Endodermal cell (in vitro differentiated cells): Measurements from ENCODE around the gene POMT2. TPM values are rescaled to one million over a fixed set of nuclear protein-coding genes. Genes with fewer than 3 reads are reported as not detected.

Experiments used
- DNase-seq: peaks from one replicate; pipeline ENCODE4 v3.0.0-alpha.2; 2017
- H3K27ac ChIP-seq: 2 replicates; pipeline ENCODE4 v1.5.1; 2013; ENCODE audit warnings: mild to moderate bottlenecking, low read depth, low read length, moderate library complexity
- H3K27me3 ChIP-seq: 2 replicates; pipeline ENCODE4 v1.6.1; 2013; ENCODE audit warnings: mild to moderate bottlenecking, low read length, moderate library complexity; ENCODE audit not compliant: insufficient read depth, control insufficient read depth, poor library complexity, severe bottlenecking
- H3K36me3 ChIP-seq: 2 replicates; pipeline ENCODE4 v1.7.0; 2013; ENCODE audit warnings: mild to moderate bottlenecking, low read length, moderate library complexity; ENCODE audit not compliant: control insufficient read depth, insufficient read depth
- H3K4me1 ChIP-seq: one replicate; pipeline ENCODE4 v1.7.0; 2013; ENCODE audit warnings: low read length; ENCODE audit not compliant: control insufficient read depth, insufficient read depth
- H3K4me3 ChIP-seq: 2 replicates; pipeline ENCODE4 v1.5.1; 2013; ENCODE audit warnings: mild to moderate bottlenecking, low read length, moderate library complexity
- H3K9ac ChIP-seq: 2 replicates; pipeline ENCODE4 v1.6.1; 2013; ENCODE audit warnings: mild to moderate bottlenecking, low read length, moderate library complexity; ENCODE audit not compliant: poor library complexity, severe bottlenecking; ENCODE audit errors: extremely low read depth
- H3K9me3 ChIP-seq: 2 replicates; pipeline ENCODE4 v1.6.1; 2013; ENCODE audit warnings: mild to moderate bottlenecking, low read length, moderate library complexity; ENCODE audit not compliant: control insufficient read depth
- H3K27ac Mint-ChIP-seq: 2 replicates; pipeline ENCODE4 v1.8.0; 2020; ENCODE audit warnings: mixed read lengths
- H3K27me3 Mint-ChIP-seq: 2 replicates; pipeline ENCODE4 v1.8.0; 2021; ENCODE audit warnings: mild to moderate bottlenecking, mixed read lengths; ENCODE audit not compliant: insufficient read depth
- H3K36me3 Mint-ChIP-seq: 2 replicates; pipeline ENCODE4 v1.8.0; 2020; ENCODE audit warnings: low read depth, mixed read lengths
- H3K4me1 Mint-ChIP-seq: 2 replicates; pipeline ENCODE4 v1.8.0; 2020; ENCODE audit warnings: mixed read lengths
- H3K4me3 Mint-ChIP-seq: 2 replicates; pipeline ENCODE4 v1.8.0; 2020; ENCODE audit warnings: mild to moderate bottlenecking, moderate library complexity, mixed read lengths
- H3K9me3 Mint-ChIP-seq: 2 replicates; pipeline ENCODE4 v1.8.0; 2020; ENCODE audit warnings: mild to moderate bottlenecking, mixed read lengths
- CTCF ChIP-seq: fragments of 200-600 bp; sonication (generic); conservative IDR thresholded peaks from 2 replicates; pipeline ENCODE4 v1.5.0; 2021; ENCODE audit warnings: antibody characterized with exemption, mild to moderate bottlenecking
- WGBS, 2 experiments: methylation state at CpG; one replicate each; pipeline versions ENCODE4 v1.1.5 to v1.1.7; 2013; ENCODE audit warnings: missing lambda C conversion rate in 2 of 2, mixed read lengths in 1 of 2; ENCODE audit not compliant: insufficient coverage in 1 of 2, insufficient read length in 1 of 2; 5-methylcytosine and 5-hydroxymethylcytosine counted together
- total RNA-seq, 2 donors: library from RNA; stranded (reverse); fragmentation: NEBNext Ultra II Directional in 1 of 2; extraction: Animal tissue kit (Norgen Biotek cat#: 25700) in 1 of 2; gene quantifications; 2 replicates in 1 of 2; 3 replicates in 1 of 2; pipeline ENCODE4 v1.2.1, GENCODE V29; 2021

Gene POMT2
- total RNA-seq, 2 donors from 2014 or later = 58.5 to 70.6 TPM

GRCh38 chr14:77238996-77239395 lies 81.7 kb downstream of the POMT2 start:
- H3K4me3 Mint-ChIP-seq = no peak overlapping the region
- H3K27ac Mint-ChIP-seq = no peak overlapping the region

GRCh38 chr14:77238356-77238755 lies 82.3 kb downstream of the POMT2 start:
- H3K4me3 Mint-ChIP-seq = no peak overlapping the region
- no peaks in the 10 kb centered on the region for H3K4me1 ChIP-seq
- no peaks in the 10 kb centered on the region for H3K9me3 Mint-ChIP-seq
- H3K9ac ChIP-seq = no peak overlapping the region
- H3K27ac ChIP-seq = no peak overlapping the region
- no peak for TF ChIP-seq CTCF
- peaks cover 5% of the 10 kb centered on the region for H3K27me3 Mint-ChIP-seq
- 91 to 96% methylated on average over 3 of the region's 3 CpGs for WGBS, 2 experiments
- H3K27me3 ChIP-seq = no peaks in the 10 kb centered on the region
- H3K36me3 ChIP-seq = no peaks in the 10 kb centered on the region
- no peak overlapping the region for H3K4me3 ChIP-seq
- no peak overlapping the region for H3K27ac Mint-ChIP-seq
- no peaks in the 10 kb centered on the region for H3K36me3 Mint-ChIP-seq
- H3K9me3 ChIP-seq = no peaks in the 10 kb centered on the region
- H3K4me1 Mint-ChIP-seq = no peaks in the 10 kb centered on the region
- no peak for DNase-seq

More at GRCh38 chr14:77238996-77239395, 81.7 kb downstream of the POMT2 start:
- Mint-ChIP-seq H3K27me3 (peaks cover 5% of the 10 kb centered on the region), H3K9me3 (no peaks in the 10 kb centered on the region), H3K36me3 (no peaks in the 10 kb centered on the region), H3K4me1 (no peaks in the 10 kb centered on the region)
- Histone ChIP-seq H3K27me3 (no peaks in the 10 kb centered on the region), H3K27ac (no peak overlapping the region), H3K4me1 (no peaks in the 10 kb centered on the region), H3K9me3 (no peaks in the 10 kb centered on the region), H3K9ac (no peak overlapping the region), H3K4me3 (no peak overlapping the region), H3K36me3 (no peaks in the 10 kb centered on the region)
- WGBS, 2 experiments = 75 to 78% methylated on average over 4 of the region's 4 CpGs
- no peak for DNase-seq
- no peak for TF ChIP-seq CTCF

GRCh38 chr14:77236814-77237213 lies 83.9 kb downstream of the POMT2 start:
- no peak for TF ChIP-seq CTCF
- H3K27me3 ChIP-seq = no peaks in the 10 kb centered on the region
- no peaks in the 10 kb centered on the region for H3K9me3 ChIP-seq
- H3K4me3 Mint-ChIP-seq = no peak overlapping the region
- no peaks in the 10 kb centered on the region for H3K4me1 Mint-ChIP-seq
- no peaks in the 10 kb centered on the region for H3K9me3 Mint-ChIP-seq
- no peaks in the 10 kb centered on the region for H3K4me1 ChIP-seq
- DNase-seq = no peak
- H3K4me3 ChIP-seq = no peak overlapping the region
- no peak overlapping the region for H3K27ac Mint-ChIP-seq
- H3K27me3 Mint-ChIP-seq = peaks cover 8% of the 10 kb centered on the region
- no peak overlapping the region for H3K27ac ChIP-seq
- no peak overlapping the region for H3K9ac ChIP-seq
- H3K36me3 Mint-ChIP-seq = no peaks in the 10 kb centered on the region
- no peaks in the 10 kb centered on the region for H3K36me3 ChIP-seq
- WGBS, 2 experiments = 74 to 90% methylated on average over 3 to 6 of the region's 7 CpGs
